Kidney (tissue), 14 donors: ENCODE data around the gene UNKL. TPM values are rescaled to one million over a fixed set of nuclear protein-coding genes. Genes with fewer than 3 reads are reported as not detected.

Experiments used
- DNase-seq, 5 donors: peaks; one replicate each; pipeline ENCODE4 v3.0.0-alpha.2; 2013 to 2020
- FAIRE-seq: peaks from 2 replicates; lab custom pipeline; 2012; peaks lifted over from hg19 to GRCh38; lab: Jason Lieb, UNC
- H3K27ac ChIP-seq, 2 donors: one replicate each; pipeline ENCODE4 v1.7.0; 2013; ENCODE audit warnings: low read depth in 2 of 2, low read length in 2 of 2, inconsistent platforms in 1 of 2
- H3K27me3 ChIP-seq: one replicate; pipeline ENCODE4 v1.7.1; 2013; ENCODE audit warnings: low read length, inconsistent platforms; ENCODE audit not compliant: control insufficient read depth, insufficient read depth
- H3K36me3 ChIP-seq, 3 donors: one replicate each; pipeline versions ENCODE4 v1.7.0 to v1.7.1; 2013; ENCODE audit warnings: low read length in 3 of 3, control low read depth in 1 of 3, inconsistent platforms in 1 of 3; ENCODE audit not compliant: insufficient read depth in 3 of 3, control insufficient read depth in 2 of 3
- H3K4me1 ChIP-seq, 3 donors: one replicate each; pipeline versions ENCODE4 v1.7.0 to v1.7.1; 2013; ENCODE audit warnings: low read length in 3 of 3, inconsistent platforms in 1 of 3, low read depth in 1 of 3; ENCODE audit not compliant: control insufficient read depth in 2 of 3, insufficient read depth in 2 of 3
- H3K4me3 ChIP-seq, 3 donors: one replicate each; pipeline versions ENCODE4 v1.7.0 to v1.8.1; 2013; ENCODE audit warnings: low read length in 3 of 3, control low read depth in 1 of 3, inconsistent platforms in 1 of 3
- H3K9ac ChIP-seq, 3 donors: one replicate each; pipeline versions ENCODE4 v1.7.0 to v1.7.1; 2013; ENCODE audit warnings: low read length in 3 of 3, control low read depth in 1 of 3, inconsistent platforms in 1 of 3
- H3K9me3 ChIP-seq, 3 donors: one replicate each; pipeline versions ENCODE4 v1.7.0 to v1.7.1; 2013; ENCODE audit warnings: low read length in 3 of 3, control low read depth in 1 of 3, inconsistent platforms in 1 of 3; ENCODE audit not compliant: control insufficient read depth in 2 of 3, insufficient read depth in 1 of 3
- intact Hi-C: fragments of 100-400 bp; cut with DNase I; formaldehyde crosslinking; loops from one replicate; pipeline ENCODE4 v1.11.1; 2022
- polyA plus RNA-seq: library from polyadenylated mRNA; stranded (reverse); fragments of 350-450 nt; fragmentation: Illumina TruSeq; extraction: RNeasy Lipid Tissue Mini Kit (QIAGEN cat#74804); gene quantifications from one replicate; pipeline ENCODE4 v1.2.3, GENCODE V29; 2014; ENCODE audit warnings: low read depth, low replicate concordance; ENCODE audit not compliant: insufficient read depth
- total RNA-seq: library from RNA; stranded (reverse); fragmentation: NEBNext Ultra II Directional; extraction: Animal tissue kit (Norgen Biotek cat#: 25700); gene quantifications from one replicate; pipeline ENCODE4 v1.2.1, GENCODE V29; 2021
- TF ChIP-seq, protein P1 (sequence below): IDR thresholded peaks from 3 replicates; pipeline ENCODE4 v1.5.1; 2012; ENCODE audit warnings: mild to moderate bottlenecking, moderate library complexity, borderline replicate concordance; ENCODE audit not compliant: insufficient read depth; ENCODE audit errors: extremely low read depth
- donor health status: control.
- donor health status: control.
- donor health status: control.
- donor health status: control.
- donor health status: control.
- donor health status: DM: yes; HTN: yes; CAD: no.
- donor health status: Normal renal cell carcinoma (clear cell type).

Gene UNKL
- total and polyA plus RNA-seq, 2 donors from 2014 or later, result 5.5 to 26.0 TPM

DNA sequence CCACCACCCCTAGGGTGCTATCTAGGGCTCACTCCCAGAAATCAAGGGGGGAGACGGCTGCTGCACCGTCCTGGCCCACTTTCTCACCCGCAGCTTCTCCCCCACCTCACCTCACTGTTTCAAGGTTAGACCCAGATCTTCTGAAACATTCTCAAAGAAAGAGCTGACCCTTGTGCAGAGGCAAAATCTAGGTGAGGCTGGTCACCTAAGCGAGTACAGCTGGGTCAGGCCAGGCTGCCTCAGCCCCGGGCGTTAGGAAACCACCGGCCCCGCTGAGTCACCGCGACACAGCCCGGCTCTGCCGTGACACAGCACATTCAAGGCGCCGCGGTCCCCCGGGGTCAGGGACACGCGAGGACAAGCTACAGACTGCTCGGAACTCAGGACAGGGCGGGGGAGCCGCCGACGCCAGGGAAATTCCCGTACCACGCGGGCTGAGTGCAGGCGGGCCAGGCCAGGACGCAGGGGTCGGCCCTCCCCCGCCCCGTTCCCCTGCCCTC is 35.6 kb downstream of the UNKL start:
- no peak for FAIRE-seq
- Histone ChIP-seq H3K9me3 (no peaks in the 10 kb centered on the region), H3K27me3 (no peaks in the 10 kb centered on the region), H3K9ac (peak overlapping the region in 1 of 3 donors; percentile 34), H3K4me1 (peaks cover 0 to 11% (median 6%) of the 10 kb centered on the region in 3 donors), H3K36me3 (peaks cover 0 to 2% (median 2%) of the 10 kb centered on the region in 3 donors), H3K27ac (peak overlapping the region; percentile 60 to 86), H3K4me3 (peak overlapping the region in 2 of 3 donors; percentile 25 to 28)
- DNase-seq, result peak; percentile 23 to 97 (median 53)
- TF ChIP-seq, protein P1, sequence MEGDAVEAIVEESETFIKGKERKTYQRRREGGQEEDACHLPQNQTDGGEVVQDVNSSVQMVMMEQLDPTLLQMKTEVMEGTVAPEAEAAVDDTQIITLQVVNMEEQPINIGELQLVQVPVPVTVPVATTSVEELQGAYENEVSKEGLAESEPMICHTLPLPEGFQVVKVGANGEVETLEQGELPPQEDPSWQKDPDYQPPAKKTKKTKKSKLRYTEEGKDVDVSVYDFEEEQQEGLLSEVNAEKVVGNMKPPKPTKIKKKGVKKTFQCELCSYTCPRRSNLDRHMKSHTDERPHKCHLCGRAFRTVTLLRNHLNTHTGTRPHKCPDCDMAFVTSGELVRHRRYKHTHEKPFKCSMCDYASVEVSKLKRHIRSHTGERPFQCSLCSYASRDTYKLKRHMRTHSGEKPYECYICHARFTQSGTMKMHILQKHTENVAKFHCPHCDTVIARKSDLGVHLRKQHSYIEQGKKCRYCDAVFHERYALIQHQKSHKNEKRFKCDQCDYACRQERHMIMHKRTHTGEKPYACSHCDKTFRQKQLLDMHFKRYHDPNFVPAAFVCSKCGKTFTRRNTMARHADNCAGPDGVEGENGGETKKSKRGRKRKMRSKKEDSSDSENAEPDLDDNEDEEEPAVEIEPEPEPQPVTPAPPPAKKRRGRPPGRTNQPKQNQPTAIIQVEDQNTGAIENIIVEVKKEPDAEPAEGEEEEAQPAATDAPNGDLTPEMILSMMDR, result no peak
- intact Hi-C loops, result no loop called here

DNA sequence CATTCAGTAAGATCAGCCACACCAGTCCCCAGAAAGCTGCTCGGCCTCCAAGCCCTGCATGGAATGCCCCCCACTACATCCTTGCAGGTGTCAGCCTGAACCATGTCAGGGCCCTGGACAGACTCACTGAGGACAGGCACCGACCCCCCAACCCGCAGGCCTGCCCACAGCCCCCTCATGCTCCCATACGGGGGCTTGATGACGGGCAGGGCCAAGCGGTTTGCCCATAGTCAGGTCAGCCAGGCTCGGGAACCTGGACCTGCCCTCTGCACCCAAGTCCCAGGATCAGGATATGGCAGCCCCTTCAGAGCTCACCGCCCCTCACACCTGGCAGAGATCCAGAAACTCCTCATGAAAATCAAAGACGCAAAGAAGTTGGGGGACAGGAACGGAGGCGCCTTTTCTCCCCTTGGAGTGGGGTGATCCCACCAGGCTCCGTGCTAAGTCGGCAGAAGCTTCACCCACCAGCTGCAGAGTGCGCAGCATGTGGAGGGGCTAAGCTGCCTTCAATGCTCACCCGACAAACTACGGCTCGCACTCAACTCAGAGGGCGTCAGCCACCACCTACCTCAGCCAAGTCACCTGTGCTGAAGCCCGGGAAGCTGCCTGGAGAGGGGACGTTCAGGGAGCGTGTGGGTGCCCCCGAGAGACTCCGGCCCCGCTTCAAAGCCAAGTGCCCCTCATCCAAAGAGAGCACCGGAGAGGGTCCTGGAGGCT is 36.3 kb downstream of the UNKL start:
- no peaks in the 10 kb centered on the region for H3K9me3 ChIP-seq
- DNase-seq, result no peak

GRCh38 chr16:1377406-1378010 is 37.0 kb downstream of the UNKL start:
- Histone ChIP-seq H3K27ac (no peak overlapping the region), H3K9ac (no peak overlapping the region), H3K9me3 (no peaks in the 10 kb centered on the region), H3K4me1 (peaks cover 0 to 11% (median 6%) of the 10 kb centered on the region in 3 donors), H3K36me3 (peaks cover 0 to 2% (median 2%) of the 10 kb centered on the region in 3 donors), H3K27me3 (no peaks in the 10 kb centered on the region), H3K4me3 (no peak overlapping the region)
- intact Hi-C loops, result no loop called here
- FAIRE-seq (no peak), DNase-seq (no peak)
- TF ChIP-seq, protein P1, result no peak

More for the DNA sequence above, 36.3 kb downstream of the UNKL start:
- Histone ChIP-seq H3K27me3 (no peaks in the 10 kb centered on the region), H3K36me3 (peaks cover 0 to 2% (median 2%) of the 10 kb centered on the region in 3 donors), H3K4me1 (peaks cover 0 to 11% (median 6%) of the 10 kb centered on the region in 3 donors), H3K9ac (peak overlapping the region in 1 of 3 donors; percentile 34), H3K4me3 (no peak overlapping the region), H3K27ac (peak overlapping the region in 1 of 2 donors; percentile 14)
- TF ChIP-seq, protein P1, result no peak
- no peak for FAIRE-seq
- intact Hi-C loops, result no loop called here
